G401.6 (cell line): ENCODE results near the gene ATP8B4.
"Not testable (repeated sequence)": the region's sequence is repeated elsewhere in the genome, so short reads cannot be mapped to it uniquely, and the experiment has no call there.

ENCODE experiments used
- FAIRE-seq: peaks from 2 replicates; lab custom pipeline; 2012; peaks lifted over from hg19 to GRCh38; lab: Jason Lieb, UNC

The ATP8B4 gene

DNA sequence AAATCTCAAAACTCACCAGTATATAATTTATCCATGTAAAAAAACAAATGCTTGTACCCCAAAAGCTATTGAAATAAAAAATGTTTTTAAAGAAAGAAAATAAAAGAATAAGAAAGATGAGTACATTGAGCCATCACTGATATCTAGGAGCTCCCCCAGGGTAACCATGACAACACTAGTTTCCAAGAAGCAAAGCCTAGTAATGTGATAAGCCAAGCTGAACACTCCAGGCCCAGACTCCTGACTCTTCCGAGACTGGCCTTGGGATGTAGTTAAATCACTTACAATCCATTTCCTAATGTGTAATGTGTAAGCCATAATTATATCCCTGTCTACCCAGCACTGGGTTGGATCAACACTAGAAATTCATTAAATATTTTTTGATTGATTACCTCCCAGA, 21.1 kb upstream of the ATP8B4 start:
- FAIRE-seq = no peak

DNA sequence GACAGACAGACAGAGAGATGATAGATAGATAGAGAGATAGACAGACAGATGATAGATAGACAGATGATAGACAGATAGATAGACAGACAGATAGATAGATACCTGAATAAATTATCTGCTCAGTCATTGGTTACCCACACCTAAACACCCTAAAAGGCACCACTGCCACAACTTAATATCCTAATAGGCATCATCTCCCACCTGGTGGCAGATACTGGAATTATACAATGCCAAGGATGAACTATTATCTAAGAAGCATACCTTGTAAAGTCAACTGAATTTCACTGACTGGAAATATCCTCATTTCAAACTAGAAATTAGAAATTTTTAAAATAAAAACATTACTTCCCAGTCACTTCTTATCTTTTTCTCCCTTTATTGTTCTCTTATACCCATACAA, 19.4 kb upstream of the ATP8B4 start:
- FAIRE-seq = no peak

DNA sequence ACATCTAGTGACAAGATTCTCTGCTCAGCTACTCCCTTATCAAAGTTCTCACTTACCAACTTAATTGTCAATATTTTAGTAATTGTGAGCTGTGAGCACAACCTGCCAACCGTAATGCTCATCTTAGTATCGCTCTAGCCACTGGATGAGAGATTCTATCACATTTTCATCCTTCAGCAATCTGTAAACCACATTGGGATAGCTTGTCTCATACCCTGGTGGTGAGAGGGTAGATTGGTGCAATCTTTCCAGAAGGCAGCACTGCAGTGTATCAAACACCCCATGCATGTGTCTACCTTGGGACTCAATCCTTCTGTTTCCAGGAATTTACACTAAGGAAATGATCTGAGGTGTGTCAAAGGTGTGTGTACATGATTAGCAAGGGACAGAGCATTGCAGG, 18.9 kb upstream of the ATP8B4 start:
- FAIRE-seq = no peak

DNA sequence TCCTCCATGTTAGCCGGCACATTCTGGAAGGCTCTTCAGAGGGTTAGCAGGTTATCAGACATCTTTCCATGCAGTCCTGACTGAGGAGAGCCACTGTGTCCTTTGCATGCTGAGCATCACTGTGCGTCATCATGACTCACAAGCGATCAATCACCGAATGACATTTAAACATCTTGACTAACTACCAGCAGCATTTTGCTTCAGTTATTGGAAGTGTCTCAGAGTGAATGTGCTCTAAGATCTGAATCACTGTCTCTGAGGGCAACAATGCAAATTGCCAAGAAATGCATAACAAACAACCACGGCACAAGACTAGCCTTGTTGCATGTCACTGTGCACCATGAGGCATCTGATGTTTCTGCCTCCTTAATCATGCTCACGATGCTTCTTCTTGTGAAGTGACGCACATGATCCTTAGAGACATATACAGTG, 18.3 kb upstream of the ATP8B4 start:
- no peak for FAIRE-seq

DNA sequence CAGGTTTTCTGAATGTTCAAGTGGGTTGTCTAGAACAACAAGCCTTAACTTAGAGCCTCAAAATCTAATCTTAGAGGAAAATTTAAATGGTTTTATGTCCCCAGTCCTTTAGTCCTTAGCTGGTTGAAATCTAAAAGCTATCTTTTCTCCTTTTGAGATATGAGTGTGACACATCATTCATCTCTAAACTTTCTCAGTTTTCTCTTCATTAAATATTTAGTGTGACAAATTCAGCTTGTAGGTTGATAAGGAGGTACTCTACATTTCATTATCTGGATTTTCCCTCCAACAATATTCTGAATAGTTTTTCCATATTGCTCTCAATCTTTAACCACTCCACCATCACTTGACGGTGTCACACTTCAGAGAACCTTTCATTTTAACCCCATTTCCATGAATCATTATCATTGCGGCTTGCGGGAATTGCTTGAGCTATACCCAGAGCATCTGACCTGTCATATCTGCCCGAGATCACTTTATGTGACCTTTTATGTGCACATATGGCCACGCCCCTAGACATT, 16.1 kb upstream of the ATP8B4 start:
- FAIRE-seq = no peak

DNA sequence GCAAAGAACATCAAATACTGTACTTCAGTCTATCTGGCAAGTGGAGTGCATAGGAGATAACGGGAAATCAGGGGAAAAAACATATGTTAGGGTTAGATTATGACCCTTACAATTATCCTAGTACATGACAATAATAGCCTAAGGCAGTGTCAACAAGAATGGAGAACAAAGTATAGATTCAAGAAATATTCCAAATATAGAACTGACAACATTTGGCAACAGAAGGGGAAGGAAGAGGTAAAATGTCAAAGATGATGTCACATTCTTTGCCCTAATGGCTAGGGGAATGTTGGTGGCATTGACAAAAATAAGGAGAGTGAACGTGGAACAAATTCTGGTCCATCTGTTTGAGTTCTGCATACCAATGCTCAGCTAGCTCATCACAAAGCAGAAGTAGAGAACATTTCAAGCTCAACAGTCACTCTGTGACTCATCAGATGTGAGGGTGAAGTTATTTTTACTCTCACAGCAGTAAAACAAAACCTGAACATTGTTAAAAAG, 15.5 kb upstream of the ATP8B4 start:
- FAIRE-seq = no peak

DNA sequence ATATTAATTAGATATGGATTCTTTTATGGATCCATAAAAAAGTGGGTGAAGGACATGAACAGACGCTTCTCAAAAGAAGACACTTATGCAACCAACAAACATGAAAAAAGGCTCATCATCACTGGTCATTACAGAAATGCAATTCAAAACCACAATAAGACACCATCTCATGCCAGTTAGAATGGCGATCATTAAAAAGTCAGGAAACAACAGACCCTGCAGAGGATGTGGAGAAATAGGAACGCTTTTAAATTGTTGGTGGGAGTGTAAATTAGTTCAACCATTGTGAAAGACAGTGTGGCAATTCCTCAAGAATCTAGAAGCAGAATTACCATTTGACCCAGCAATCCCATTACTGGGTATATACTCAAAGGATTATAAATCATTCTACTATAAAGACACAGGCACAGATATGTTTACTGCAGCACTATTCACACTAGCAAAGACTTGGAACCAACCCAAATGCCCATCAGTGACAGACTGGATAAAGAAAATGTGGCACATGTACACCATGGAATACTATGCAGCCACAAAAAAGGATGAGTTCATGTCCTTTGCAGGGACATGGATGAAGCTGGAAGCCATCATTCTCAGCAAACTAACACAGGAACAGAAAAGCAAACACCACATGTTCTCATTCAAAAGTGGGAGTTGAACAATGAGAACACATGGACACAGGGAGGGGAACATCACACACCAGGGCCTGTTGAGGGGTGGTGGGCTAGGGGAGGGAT, 13.4 kb upstream of the ATP8B4 start:
- not testable (repeated sequence) for FAIRE-seq

DNA sequence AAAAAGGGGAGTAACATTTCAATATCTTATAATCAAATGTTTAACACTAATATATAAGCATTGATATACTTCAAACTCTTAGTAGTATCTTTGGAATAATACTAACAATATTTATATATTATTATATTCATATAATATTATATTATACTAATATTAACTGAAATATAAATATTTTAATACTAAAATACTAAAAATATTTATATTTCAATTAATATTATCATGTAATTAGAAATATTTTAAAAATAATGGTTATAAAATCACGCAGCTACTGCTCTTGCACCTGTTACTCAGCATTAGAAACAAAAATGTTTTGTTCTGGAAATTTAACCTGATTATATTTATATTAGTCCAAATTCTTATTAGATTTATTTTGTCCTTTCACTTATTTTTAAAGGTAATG, 12.6 kb upstream of the ATP8B4 start:
- peak; percentile 83 for FAIRE-seq

DNA sequence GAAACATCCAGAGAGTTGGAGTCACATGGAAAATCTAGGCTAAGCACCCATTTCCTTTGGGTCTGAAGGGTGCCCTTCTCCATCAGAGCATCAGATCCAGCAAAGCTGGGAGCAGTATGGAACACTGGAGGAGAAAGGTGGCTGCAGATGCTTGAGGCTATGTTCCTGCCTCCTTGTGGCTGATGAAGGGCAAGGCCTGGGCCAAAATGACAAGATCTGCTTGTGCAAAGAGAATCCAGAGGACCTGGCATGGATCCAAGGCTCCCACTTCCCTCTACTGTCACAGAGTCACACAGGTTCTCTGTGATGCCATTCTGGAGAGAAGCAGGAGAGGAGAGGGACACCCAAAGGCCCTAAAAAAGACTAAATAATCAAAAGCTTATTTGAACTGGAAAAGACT, 9.2 kb upstream of the ATP8B4 start:
- no peak for FAIRE-seq

DNA sequence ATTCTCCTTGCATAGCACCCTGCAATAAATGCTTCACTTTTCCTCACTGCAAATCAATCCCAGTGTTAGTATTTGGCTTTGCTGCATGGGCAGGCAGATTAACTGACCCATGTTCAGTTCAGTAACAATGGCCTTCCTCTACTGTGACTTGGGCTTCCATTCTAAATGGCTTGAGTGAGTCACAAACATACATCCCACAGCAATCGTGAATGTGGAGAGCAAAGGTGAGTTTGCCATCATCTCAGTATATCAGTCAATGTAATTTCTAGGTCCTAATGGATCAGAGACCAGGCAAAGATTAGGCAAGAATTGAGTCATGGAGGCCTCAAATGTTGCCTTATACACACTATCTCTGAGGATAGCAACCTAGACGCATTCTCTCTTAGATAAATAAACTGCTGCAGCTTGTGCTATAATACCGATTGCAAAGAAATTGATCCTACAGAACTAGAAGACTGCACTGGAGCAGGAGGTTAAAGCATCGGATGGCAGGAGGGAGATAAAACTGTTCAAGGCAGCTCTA, 8.3 kb upstream of the ATP8B4 start:
- no peak for FAIRE-seq

DNA sequence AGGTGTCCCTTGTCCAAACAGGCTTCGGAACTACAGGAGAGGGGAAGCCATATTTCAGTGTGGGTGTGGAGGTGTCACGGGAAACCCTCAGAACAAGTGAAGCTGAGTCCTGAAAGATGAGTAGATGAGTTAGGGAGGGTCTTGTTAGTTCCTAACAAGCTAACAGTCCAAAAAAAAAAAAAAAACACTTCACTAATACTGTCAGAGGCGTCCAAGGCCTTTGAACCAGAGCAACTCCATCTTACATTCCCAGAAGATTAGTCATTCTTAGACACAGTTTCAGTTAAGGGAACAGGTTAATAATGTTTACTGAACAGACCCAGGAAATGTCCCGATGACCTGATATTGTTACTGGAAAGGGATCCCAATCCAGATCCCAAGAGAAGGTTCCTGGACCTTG, 7.0 kb upstream of the ATP8B4 start:
- FAIRE-seq = no peak

DNA sequence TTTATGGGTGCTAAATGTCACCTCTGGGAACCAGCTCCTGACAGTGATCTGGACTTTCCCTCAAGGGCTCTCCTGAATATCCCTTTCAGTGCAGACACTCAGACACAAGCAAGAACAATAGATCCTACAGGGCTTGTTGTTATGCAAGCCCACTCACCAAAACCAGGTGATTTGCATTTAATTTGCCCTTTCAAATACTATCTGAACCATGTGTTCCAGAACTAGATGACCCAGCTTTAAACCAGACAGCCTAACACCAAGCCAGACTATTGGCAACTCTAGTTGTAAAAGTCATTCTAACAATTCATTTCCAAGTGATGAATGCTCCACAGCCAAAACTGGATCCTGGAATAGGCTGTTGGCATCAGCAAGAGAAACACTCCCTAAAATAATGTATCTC, 5.6 kb upstream of the ATP8B4 start:
- no peak for FAIRE-seq

DNA sequence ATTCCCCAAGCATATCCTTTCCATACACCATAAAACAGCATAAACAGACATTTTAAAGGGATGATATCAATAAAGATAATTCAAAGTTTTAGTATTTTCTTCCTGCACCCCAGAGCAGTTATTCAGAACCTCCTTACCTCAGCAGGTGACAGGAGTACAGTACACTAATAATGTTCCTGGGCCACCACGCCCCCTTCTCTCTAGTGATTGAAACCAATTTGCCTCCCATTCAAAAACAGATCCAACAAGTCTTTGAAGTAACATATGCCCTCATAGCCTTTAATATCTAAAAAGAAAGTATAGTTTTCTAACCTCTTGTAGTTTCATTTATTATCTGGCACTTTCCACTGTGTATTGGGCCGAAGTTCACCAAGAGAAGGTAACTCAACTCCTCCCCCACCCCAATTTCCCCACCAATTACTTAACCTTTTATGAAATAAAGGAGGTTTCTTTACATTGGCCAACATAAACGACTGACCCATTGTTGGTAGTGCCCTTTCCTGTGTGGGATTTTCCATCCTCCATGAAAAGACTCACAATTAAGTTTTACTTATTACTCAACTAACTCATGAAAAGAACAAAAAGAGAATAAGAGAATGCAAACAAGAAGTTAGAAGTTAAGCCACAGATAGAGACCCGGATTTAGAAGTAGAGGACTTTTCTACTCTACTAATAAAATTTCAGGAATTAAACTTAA, 5.0 kb upstream of the ATP8B4 start:
- no peak for FAIRE-seq

DNA sequence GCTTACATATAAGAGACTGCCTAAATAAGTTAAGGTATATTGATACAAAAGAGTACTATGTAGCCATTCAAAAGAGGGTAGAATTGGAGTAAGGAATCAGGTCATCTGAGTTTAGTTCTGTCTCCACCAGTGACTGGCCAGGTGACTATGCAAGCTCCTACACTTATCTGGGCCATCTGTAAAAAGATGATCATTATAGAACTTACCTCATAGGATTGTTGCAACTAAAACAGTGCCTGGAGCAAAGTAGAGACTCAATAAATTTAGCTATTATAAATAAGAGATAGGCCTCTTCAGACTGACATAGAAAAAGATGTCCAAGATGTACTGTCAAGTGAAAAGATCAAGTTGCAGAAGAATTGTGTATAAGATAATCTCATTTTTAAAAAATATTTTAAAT, 1.7 kb upstream of the ATP8B4 start:
- FAIRE-seq = no peak

DNA sequence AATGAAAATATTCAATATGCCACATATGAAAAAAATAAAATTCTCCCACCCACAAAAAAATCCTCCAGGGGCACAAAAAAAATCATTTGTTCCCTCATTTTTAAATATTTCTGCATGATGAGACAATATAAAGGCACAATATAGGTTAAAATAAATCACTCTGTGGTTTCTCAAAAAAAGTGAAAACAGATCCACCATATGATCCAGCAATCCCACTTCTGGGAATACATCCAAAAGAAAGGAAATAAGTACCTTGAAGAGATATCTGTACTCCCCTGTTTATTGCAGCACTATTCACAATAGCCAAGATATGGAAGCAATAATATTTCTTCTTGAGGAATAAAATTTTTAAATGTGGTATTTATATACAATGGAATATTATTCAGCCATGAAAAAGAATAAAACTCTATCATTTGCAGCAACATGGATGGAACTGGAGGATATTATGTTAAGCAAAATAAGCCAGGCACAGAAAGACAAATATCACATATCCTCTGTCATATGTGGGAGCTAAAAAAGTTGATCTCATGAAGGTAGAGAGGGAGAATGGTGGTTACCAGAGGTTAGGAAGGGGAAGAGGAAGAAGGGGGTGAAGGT, 1.5 kb downstream of the ATP8B4 start:
- no peak for FAIRE-seq

DNA sequence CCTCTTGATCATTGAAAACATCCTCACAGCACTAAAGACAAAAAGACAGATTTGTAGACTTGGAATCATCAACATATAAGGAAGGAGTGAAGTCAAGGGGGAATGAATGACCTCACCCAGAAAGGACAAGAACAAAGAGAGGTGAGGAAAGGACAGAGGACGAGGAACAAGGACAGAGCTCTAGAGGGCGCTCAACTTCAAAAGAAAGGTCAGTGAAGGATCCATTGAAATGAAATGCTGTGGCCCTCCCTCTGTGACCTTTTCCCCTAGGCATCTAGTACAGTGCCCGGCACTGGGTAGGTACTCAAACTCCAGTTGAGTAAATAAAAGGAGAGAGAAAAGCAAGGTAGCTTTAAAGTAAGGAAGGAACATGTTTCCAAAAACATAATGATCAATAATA, 2.6 kb downstream of the ATP8B4 start:
- FAIRE-seq = no peak

DNA sequence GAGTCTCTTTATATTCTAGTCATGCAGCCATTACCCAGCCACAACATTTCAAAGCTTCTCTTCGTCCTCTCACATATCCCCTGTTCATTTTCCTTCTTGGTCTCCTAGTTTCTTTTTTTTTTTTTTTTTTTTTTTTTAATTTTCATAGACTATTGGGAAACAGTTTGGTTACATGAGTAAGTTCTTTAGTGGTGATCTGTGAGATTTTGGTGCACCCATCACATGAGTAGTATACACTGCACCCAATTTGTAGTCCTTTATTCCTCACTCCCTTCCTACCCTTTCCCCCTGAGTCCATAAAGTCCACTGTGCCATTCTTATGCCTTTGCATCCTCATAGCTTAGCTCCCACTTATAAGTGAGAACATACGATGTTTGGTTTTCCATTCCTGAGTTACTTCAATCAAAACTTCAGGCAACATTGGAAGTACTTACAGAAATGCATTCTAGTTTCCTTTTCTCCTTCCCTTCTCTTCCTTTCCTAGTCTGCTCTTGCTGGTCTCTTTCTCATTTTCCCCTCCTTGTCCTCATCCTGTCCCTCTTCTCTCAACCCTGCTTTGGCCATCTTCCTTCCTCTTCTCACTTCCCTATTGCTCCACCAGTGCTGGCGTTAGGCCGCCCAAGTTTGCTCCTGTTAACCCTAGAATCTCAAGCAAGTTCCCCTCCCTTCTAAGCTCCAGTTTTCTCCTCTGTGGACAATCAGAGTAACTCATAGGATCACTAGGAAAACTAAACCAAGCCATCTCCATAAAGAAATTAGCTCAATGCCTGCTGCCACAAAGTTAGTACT, 4.8 kb downstream of the ATP8B4 start:
- no peak for FAIRE-seq

DNA sequence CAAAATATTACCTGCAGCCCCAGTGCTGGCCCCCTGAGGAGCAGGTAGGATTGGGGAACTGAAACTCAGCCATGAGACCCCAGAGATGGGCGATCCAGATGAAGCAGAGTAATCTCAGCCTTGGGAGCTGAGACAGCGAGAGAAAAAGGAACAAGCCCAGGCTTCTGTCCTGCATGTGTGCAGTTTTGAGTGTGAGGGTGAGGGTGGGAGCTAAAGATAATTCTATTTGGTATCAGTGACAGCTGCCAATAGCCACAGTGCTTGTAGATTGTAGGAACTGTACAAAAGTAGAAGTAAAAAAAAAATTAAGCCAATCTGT, 5.9 kb downstream of the ATP8B4 start:
- no peak for FAIRE-seq

DNA sequence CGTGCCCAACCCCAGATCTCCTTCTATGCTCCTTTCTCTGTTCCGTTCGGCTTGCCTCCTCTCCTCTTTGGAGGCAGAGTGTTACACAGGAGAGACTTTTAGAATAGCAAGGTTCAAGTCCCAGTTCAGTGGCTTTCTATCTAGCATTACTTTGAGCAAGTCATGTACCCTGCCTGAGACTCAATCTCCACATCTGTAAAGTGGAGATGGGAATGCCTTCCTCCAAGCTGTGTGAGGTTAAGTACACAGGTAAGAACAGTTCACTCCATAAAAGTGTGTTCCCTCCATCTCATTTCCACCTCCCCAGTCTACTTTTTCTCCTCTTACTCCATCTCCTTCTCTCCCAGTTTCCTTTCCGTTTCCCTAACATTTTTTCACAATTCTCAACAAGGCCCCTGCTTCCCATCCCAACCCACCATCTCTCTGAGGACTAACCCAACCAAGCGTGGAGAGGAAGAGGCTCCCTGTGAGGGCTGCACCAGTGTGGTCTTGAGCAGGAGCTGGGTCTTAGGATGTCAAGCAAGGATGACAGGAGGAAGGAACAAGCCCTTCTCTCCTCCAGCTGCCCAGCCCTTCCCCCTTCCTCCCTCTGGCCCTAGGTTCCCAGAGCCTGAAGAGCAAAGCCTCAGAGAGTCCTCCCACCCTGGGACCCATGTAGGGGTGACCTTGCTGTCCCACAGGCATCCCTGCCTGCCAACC, 6.4 kb downstream of the ATP8B4 start:
- FAIRE-seq = no peak

DNA sequence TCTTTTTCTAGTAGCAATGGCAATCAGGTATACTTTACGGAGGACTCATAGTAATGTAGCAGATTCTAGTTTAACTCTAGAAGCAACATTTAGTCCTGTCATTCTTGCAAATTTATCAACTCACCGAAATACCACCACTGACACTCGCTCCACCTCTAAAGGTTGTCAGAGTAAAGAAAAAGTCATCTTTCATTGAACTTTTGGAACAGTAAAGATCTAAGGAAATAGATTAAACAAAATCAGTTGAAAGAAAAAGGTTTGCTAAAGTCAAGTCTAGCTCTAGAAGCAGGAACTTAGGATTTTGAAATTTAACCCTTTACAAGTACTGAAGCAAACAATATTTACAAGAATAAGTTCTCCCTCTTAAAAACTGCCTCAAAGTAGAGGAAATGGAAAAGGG, 8.7 kb downstream of the ATP8B4 start:
- FAIRE-seq = no peak

DNA sequence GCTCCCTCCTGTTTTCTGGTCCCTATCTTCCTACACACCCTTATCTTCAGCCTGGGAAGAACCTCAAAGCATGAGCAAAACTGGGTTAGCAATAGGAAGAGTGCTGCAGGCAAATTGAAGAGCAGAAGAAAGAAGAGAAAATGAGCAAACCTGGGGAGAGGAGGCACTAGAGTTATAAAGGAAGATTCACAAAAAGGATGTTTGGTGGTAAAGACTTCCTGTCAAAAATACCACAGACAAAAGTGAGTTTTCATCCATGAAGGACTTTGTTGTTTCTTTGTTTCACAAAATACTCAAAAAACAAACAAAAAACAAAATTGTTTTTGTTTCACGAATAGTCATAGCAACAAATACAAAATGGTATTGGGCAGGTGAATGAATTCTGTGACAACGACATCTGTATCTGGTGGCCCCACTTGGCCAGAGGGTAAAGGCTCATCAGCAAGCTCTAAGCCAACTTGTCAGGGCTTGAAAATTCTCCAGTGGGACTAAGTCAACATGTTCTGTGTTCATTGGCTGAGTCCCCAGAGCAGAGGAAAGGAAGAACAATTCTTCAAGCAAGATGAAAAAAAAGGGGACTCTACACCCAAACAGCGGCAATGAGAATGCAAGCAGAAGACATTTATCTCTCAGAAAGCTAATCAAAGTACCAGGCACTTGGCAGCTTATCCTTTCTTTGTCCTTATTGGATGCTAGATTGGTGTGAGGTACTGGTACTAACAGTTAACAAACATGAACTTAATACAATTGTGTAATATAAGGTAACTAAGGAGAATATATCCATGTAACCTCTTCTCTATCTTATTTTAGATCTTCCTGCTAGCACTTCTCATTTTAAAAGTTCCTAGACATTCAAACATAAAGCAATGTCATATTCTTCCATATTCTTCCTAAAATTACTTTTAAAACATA, 9.7 kb downstream of the ATP8B4 start:
- no peak for FAIRE-seq
